HepG2 (cell line): ENCODE data around the gene ABHD10. TPM values are rescaled to one million over a fixed set of nuclear protein-coding genes. Genes with fewer than 3 reads are reported as not detected.

Experiments used
- ATRX ChIP-seq: sonication (generic); formaldehyde crosslinking; IDR thresholded peaks from 2 replicates; pipeline ENCODE4 v1.4.0; 2020; ENCODE audit warnings: missing genetic modification reagents, borderline replicate concordance
- BORCS8-MEF2B ChIP-seq: sonication (generic); formaldehyde crosslinking; IDR thresholded peaks from 2 replicates; pipeline ENCODE4 v1.8.0; 2022; ENCODE audit warnings: mild to moderate bottlenecking, missing genetic modification reagents
- HNF4G ChIP-seq, 2 experiments: sonication (generic) in 1 of 2; formaldehyde crosslinking in 1 of 2; IDR thresholded peaks; 2 replicates each; pipeline versions ENCODE4 v1.4.0 to v1.6.1; 2011 to 2020; ENCODE audit warnings: borderline replicate concordance in 2 of 2, low read depth in 2 of 2, mild to moderate bottlenecking in 2 of 2, low read length in 1 of 2, missing genetic modification reagents in 1 of 2, moderate library complexity in 1 of 2
- KDM4B ChIP-seq: sonication (generic); formaldehyde crosslinking; IDR thresholded peaks from 2 replicates; pipeline ENCODE4 v1.4.0; 2020; ENCODE audit warnings: missing genetic modification reagents
- KLF6 ChIP-seq: IDR thresholded peaks from 2 replicates; pipeline ENCODE4 v1.8.0; 2016; ENCODE audit warnings: missing biosample characterization, missing genetic modification reagents
- NBN ChIP-seq: fragments of 450-650 bp; conservative IDR thresholded peaks from 2 replicates; pipeline ENCODE4 v1.6.1; 2017
- NR2F6 ChIP-seq, 2 experiments: IDR thresholded peaks; 2 replicates each; pipeline ENCODE4 v1.6.1; 2016; ENCODE audit warnings: antibody characterized with exemption in 1 of 2, mild to moderate bottlenecking in 1 of 2
- RFX3 ChIP-seq: IDR thresholded peaks from 2 replicates; pipeline ENCODE4 v1.6.1; 2016; ENCODE audit warnings: missing biosample characterization, missing genetic modification reagents
- SETDB1 ChIP-seq: sonication (generic); formaldehyde crosslinking; IDR thresholded peaks from 2 replicates; pipeline ENCODE4 v1.5.1; 2020; ENCODE audit warnings: missing genetic modification reagents, mild to moderate bottlenecking, borderline replicate concordance
- SMYD3 ChIP-seq: sonication (generic); formaldehyde crosslinking; IDR thresholded peaks from 2 replicates; pipeline ENCODE4 v1.8.1; 2023; ENCODE audit warnings: mild to moderate bottlenecking, missing genetic modification reagents
- SNAI1 ChIP-seq: sonication (generic); formaldehyde crosslinking; IDR thresholded peaks from 2 replicates; pipeline ENCODE4 v1.5.0; 2020; ENCODE audit warnings: mild to moderate bottlenecking, missing genetic modification reagents, borderline replicate concordance
- ZNF224 ChIP-seq: sonication (generic); formaldehyde crosslinking; IDR thresholded peaks from 2 replicates; pipeline ENCODE4 v1.5.0; 2020; ENCODE audit warnings: mild to moderate bottlenecking, missing genetic modification reagents
- ZNF33A ChIP-seq: sonication (generic); formaldehyde crosslinking; IDR thresholded peaks from 2 replicates; pipeline ENCODE4 v1.5.1; 2020; ENCODE audit warnings: missing genetic modification reagents, mild to moderate bottlenecking, moderate library complexity, borderline replicate concordance
- ZNF768 ChIP-seq: sonication (generic); formaldehyde crosslinking; IDR thresholded peaks from 2 replicates; pipeline ENCODE4 v1.4.0; 2020; ENCODE audit warnings: missing genetic modification reagents
- ZNF788 ChIP-seq: sonication (generic); formaldehyde crosslinking; IDR thresholded peaks from 2 replicates; pipeline ENCODE4 v1.5.0; 2020; ENCODE audit warnings: mild to moderate bottlenecking, missing genetic modification reagents, borderline replicate concordance
- ZNF883 ChIP-seq: sonication (generic); formaldehyde crosslinking; IDR thresholded peaks from 2 replicates; pipeline ENCODE4 v1.5.1; 2020; ENCODE audit warnings: mild to moderate bottlenecking, missing genetic modification reagents; ENCODE audit errors: not compliant biosample characterization
- ZSCAN20 ChIP-seq: sonication (generic); formaldehyde crosslinking; IDR thresholded peaks from 2 replicates; pipeline ENCODE4 v1.4.0; 2020; ENCODE audit warnings: missing genetic modification reagents, mild to moderate bottlenecking, borderline replicate concordance
- polyA plus RNA-seq, 8 experiments: library from polyadenylated mRNA; depleted of rRNA in 3 of 8; stranded (reverse) in 7 of 8; unstranded in 1 of 8; fragments of >200 nt; fragmentation: Illumina TruSeq in 4 of 8; extraction: Trizol in 4 of 8; gene quantifications; 2 replicates each; pipeline versions ENCODE4 v1.2.1 to v1.2.3, GENCODE V29; 2011 to 2016; ENCODE audit warnings: low read depth in 4 of 8, missing spikeins in 1 of 8, mixed read lengths in 1 of 8; ENCODE audit not compliant: insufficient read depth in 1 of 8
- total RNA-seq, 5 experiments: library from RNA; depleted of rRNA; stranded (reverse); fragments of >200 nt; fragmentation: Illumina TruSeq; extraction: Trizol; gene quantifications; 2 replicates each; pipeline ENCODE4 v1.2.3, GENCODE V29; 2016; ENCODE audit warnings: low read depth in 1 of 5
- TF ChIP-seq, protein P1 (sequence below): IDR thresholded peaks from 2 replicates; pipeline ENCODE4 v1.6.1; 2016; ENCODE audit warnings: mild to moderate bottlenecking
- TF ChIP-seq, protein P2 (sequence below): sonication (generic); formaldehyde crosslinking; IDR thresholded peaks from 2 replicates; pipeline ENCODE4 v1.4.0; 2020; ENCODE audit warnings: missing genetic modification reagents, mild to moderate bottlenecking, borderline replicate concordance
- TF ChIP-seq, protein P3 (sequence below): sonication (generic); formaldehyde crosslinking; IDR thresholded peaks from 2 replicates; pipeline ENCODE4; 2020; ENCODE audit warnings: missing genetic modification reagents, mild to moderate bottlenecking, borderline replicate concordance

The ABHD10 gene
- total and polyA plus RNA-seq, 2 of the 13 experiments (the other 11 are each of a cell fraction or from before 2014, with no cell fraction given) = 22.8 to 50.2 TPM

DNA sequence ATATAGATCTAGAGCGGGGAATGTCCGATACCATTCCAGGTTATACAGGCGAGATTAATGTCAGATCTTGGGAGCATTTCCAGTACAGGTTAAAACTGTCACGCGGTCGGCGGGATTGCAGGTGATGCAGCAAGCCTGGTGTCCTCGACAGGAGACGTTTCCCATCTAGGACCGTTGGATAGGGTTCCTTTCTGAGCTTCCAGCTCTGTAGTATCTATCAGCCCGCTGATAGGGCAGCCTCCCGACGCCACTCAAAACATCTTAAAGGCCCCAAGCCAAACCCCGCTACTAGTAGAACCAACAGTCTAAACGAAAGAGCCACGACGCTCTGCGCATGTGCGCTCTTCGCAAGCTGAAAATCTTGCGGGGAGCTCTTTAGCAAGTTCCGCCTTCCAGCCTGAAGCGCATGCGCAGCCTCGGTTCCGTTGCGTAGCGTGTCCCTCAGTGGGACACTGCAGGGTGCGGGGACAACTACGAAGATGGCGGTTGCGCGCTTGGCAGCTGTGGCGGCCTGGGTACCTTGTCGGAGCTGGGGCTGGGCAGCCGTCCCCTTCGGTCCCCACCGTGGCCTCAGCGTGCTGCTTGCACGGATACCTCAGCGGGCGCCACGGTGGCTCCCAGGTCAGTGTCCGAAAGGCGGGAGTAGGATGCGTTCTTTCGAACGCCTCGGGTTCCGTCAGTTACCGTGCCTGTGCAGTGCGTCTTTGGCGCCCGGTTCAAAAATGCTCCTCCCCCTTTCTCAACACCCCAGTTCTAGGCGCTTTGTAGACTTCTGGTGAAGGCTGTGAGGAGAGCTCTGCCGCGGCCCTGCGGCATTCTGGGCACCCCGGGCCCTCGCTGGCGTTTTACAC, at the start of gene ABHD10 (continued):
- TF ChIP-seq, protein P1, sequence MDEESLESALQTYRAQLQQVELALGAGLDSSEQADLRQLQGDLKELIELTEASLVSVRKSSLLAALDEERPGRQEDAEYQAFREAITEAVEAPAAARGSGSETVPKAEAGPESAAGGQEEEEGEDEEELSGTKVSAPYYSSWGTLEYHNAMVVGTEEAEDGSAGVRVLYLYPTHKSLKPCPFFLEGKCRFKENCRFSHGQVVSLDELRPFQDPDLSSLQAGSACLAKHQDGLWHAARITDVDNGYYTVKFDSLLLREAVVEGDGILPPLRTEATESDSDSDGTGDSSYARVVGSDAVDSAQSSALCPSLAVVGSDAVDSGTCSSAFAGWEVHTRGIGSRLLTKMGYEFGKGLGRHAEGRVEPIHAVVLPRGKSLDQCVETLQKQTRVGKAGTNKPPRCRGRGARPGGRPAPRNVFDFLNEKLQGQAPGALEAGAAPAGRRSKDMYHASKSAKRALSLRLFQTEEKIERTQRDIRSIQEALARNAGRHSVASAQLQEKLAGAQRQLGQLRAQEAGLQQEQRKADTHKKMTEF (CRISPR knock-in tag) = peak; percentile 89
- TF ChIP-seq, protein P2, sequence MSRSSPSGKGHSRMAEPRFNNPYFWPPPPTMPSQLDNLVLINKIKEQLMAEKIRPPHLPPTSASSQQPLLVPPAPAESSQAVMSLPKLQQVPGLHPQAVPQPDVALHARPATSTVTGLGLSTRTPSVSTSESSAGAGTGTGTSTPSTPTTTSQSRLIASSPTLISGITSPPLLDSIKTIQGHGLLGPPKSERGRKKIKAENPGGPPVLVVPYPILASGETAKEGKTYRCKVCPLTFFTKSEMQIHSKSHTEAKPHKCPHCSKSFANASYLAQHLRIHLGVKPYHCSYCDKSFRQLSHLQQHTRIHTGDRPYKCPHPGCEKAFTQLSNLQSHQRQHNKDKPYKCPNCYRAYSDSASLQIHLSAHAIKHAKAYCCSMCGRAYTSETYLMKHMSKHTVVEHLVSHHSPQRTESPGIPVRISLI (CRISPR knock-in tag) = no peak; the same call in 1 of the 2 replicates
- TF ChIP-seq NR2F6 (IDR thresholded peaks at IDR 0.05) (no peak), NR2F6 (CRISPR knock-in tag; IDR thresholded peaks at IDR 0.05) (peak; percentile 9; the same call in 1 of the 2 replicates), BORCS8-MEF2B (CRISPR knock-in tag) (peak; percentile 81; the same call in 1 of the 2 replicates), NBN (no peak), ZNF883 (peak; percentile 86), ZNF224 (CRISPR knock-in tag) (peak; percentile 97), SETDB1 (CRISPR knock-in tag) (no peak), SNAI1 (CRISPR knock-in tag) (no peak), RFX3 (CRISPR knock-in tag) (no peak), HNF4G (IDR thresholded peaks at IDR 0.05; ENCODE audit: borderline replicate concordance, low read depth, low read length) (no peak), HNF4G (CRISPR knock-in tag; IDR thresholded peaks at IDR 0.05; ENCODE audit: borderline replicate concordance, low read depth) (no peak; the same call in 1 of the 2 replicates), KLF6 (CRISPR knock-in tag) (peak; percentile 50; the same call in 1 of the 2 replicates), KDM4B (CRISPR knock-in tag) (peak; percentile 57; the same call in 1 of the 2 replicates), ATRX (CRISPR knock-in tag) (no peak), ZNF768 (CRISPR knock-in tag) (peak; percentile 77; the same call in 1 of the 2 replicates), ZNF33A (CRISPR knock-in tag) (no peak), ZNF788 (CRISPR knock-in tag) (peak; percentile 90; the same call in 1 of the 2 replicates), ZSCAN20 (CRISPR knock-in tag) (peak; percentile 93; the same call in 1 of the 2 replicates), SMYD3 (CRISPR knock-in tag) (peak; percentile 49; the same call in 1 of the 2 replicates)
- TF ChIP-seq, protein P3, sequence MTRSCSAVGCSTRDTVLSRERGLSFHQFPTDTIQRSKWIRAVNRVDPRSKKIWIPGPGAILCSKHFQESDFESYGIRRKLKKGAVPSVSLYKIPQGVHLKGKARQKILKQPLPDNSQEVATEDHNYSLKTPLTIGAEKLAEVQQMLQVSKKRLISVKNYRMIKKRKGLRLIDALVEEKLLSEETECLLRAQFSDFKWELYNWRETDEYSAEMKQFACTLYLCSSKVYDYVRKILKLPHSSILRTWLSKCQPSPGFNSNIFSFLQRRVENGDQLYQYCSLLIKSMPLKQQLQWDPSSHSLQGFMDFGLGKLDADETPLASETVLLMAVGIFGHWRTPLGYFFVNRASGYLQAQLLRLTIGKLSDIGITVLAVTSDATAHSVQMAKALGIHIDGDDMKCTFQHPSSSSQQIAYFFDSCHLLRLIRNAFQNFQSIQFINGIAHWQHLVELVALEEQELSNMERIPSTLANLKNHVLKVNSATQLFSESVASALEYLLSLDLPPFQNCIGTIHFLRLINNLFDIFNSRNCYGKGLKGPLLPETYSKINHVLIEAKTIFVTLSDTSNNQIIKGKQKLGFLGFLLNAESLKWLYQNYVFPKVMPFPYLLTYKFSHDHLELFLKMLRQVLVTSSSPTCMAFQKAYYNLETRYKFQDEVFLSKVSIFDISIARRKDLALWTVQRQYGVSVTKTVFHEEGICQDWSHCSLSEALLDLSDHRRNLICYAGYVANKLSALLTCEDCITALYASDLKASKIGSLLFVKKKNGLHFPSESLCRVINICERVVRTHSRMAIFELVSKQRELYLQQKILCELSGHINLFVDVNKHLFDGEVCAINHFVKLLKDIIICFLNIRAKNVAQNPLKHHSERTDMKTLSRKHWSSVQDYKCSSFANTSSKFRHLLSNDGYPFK (CRISPR knock-in tag) = peak; percentile 81
- TF ChIP-seq, all 625 proteins: peak for 265
